HepG2 (cell line): ENCODE results near the gene SH2D5.

ENCODE experiments used
- CCDC6 ChIP-seq: sonication (generic); formaldehyde crosslinking; IDR thresholded peaks from 2 replicates; pipeline ENCODE4 v1.8.1; 2022; ENCODE audit warnings: mild to moderate bottlenecking, missing genetic modification reagents, moderate library complexity
- SIN3A ChIP-seq: IDR thresholded peaks from 2 replicates; pipeline ENCODE4 v1.6.1; 2011; ENCODE audit warnings: low read depth, mild to moderate bottlenecking, control low read depth, low read length, borderline replicate concordance
- TF ChIP-seq, protein P1 (sequence below): sonication (generic); formaldehyde crosslinking; IDR thresholded peaks from 2 replicates; pipeline ENCODE4 v1.4.0; 2020; ENCODE audit warnings: missing genetic modification reagents

DNA sequence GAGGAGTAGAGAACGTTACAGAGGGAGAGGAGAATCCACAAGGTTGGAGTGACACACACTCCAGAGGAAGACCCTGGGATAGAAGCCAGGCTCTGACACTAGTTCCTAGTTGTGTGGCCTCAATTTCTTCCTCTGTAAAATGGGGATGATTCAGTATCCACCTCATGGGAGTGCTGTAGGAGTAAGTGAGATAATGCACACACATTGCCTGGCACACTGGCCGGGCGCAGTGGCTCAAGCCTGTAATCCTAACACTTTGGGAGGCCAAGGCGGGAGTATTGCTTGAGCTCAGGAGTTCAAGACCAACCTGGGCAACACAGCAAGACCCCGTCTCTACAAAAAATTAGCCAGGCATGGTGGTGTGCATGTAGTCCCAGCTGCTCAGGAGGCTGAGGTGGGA, 23.6 kb downstream of the SH2D5 start:
- TF ChIP-seq SIN3A (no peak), CCDC6 (CRISPR knock-in tag) (no peak)
- TF ChIP-seq, protein P1, sequence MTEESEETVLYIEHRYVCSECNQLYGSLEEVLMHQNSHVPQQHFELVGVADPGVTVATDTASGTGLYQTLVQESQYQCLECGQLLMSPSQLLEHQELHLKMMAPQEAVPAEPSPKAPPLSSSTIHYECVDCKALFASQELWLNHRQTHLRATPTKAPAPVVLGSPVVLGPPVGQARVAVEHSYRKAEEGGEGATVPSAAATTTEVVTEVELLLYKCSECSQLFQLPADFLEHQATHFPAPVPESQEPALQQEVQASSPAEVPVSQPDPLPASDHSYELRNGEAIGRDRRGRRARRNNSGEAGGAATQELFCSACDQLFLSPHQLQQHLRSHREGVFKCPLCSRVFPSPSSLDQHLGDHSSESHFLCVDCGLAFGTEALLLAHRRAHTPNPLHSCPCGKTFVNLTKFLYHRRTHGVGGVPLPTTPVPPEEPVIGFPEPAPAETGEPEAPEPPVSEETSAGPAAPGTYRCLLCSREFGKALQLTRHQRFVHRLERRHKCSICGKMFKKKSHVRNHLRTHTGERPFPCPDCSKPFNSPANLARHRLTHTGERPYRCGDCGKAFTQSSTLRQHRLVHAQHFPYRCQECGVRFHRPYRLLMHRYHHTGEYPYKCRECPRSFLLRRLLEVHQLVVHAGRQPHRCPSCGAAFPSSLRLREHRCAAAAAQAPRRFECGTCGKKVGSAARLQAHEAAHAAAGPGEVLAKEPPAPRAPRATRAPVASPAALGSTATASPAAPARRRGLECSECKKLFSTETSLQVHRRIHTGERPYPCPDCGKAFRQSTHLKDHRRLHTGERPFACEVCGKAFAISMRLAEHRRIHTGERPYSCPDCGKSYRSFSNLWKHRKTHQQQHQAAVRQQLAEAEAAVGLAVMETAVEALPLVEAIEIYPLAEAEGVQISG (CRISPR knock-in tag) = no peak
